ELF-1 (cell line): ENCODE data around the gene WHRN.

Experiments
- DNase-seq: peaks from one replicate; pipeline ENCODE4 v3.0.0-alpha.2; 2016; ENCODE audit warnings: low read depth, low spot score

The WHRN gene

GRCh38 chr9:114492991-114493390, 12.3 kb downstream of the WHRN start:
- no peak for DNase-seq

GRCh38 chr9:114491430-114492003, 13.8 kb downstream of the WHRN start:
- DNase-seq, result no peak

GRCh38 chr9:114489928-114490327, 15.3 kb downstream of the WHRN start:
- DNase-seq, result no peak

GRCh38 chr9:114488398-114489129, 16.7 kb downstream of the WHRN start:
- no peak for DNase-seq

- DNase-seq, result peak; percentile 58
Measured at GRCh38 chr9:114487607-114488300, 17.5 kb downstream of the WHRN start.

- no peak for DNase-seq
Measured at GRCh38 chr9:114486205-114486963, 18.9 kb downstream of the WHRN start.

- no peak for DNase-seq
Measured at GRCh38 chr9:114484854-114485443, 20.3 kb downstream of the WHRN start.

- no peak for DNase-seq
Measured at GRCh38 chr9:114484215-114484853, 20.9 kb downstream of the WHRN start.

- peak; percentile 89 for DNase-seq
Measured at GRCh38 chr9:114483499-114483898, 21.8 kb downstream of the WHRN start.

GRCh38 chr9:114482593-114482992, 22.7 kb downstream of the WHRN start:
- DNase-seq, result no peak

GRCh38 chr9:114481789-114482188, 23.5 kb downstream of the WHRN start:
- no peak for DNase-seq

- DNase-seq, result no peak
Measured at GRCh38 chr9:114480746-114481435, 24.4 kb downstream of the WHRN start.

- no peak for DNase-seq
Measured at GRCh38 chr9:114478871-114479270, 26.4 kb downstream of the WHRN start.

GRCh38 chr9:114478459-114478858, 26.8 kb downstream of the WHRN start:
- DNase-seq, result no peak

GRCh38 chr9:114477642-114478041, 27.6 kb downstream of the WHRN start:
- DNase-seq, result no peak

- no peak for DNase-seq
Measured at GRCh38 chr9:114476891-114477469, 28.3 kb downstream of the WHRN start.

- DNase-seq, result no peak
Measured at GRCh38 chr9:114475412-114476135, 29.7 kb downstream of the WHRN start.

GRCh38 chr9:114474425-114474824, 30.8 kb downstream of the WHRN start:
- no peak for DNase-seq

- no peak for DNase-seq
Measured at GRCh38 chr9:114473447-114473801, 31.8 kb downstream of the WHRN start.
